Hepatocyte (in vitro differentiated cells): ENCODE measurements around the gene C16orf54. TPM values are rescaled to one million over a fixed set of nuclear protein-coding genes. Genes with fewer than 3 reads are reported as not detected.
A peak's percentile ranks its signal among the peaks of the same experiment; 100 is the strongest.
"Not testable (repeated sequence)": the region's sequence is repeated elsewhere in the genome, so short reads cannot be mapped to it uniquely, and the experiment has no call there.

Experiments
- DNase-seq: peaks from one replicate; pipeline ENCODE4 v3.0.0-alpha.2; 2016; ENCODE audit warnings: low spot score
- H2AFZ ChIP-seq: fragments of 200-600 bp; sonication (generic); 2 replicates; pipeline ENCODE4 v1.6.0; 2016; ENCODE audit warnings: antibody characterized with exemption, mild to moderate bottlenecking
- H3K27ac ChIP-seq: fragments of 200-600 bp; sonication (generic); 2 replicates; pipeline ENCODE4 v1.5.1; 2016; ENCODE audit warnings: mild to moderate bottlenecking
- H3K27me3 ChIP-seq: fragments of 200-600 bp; sonication (generic); 2 replicates; pipeline ENCODE4 v1.6.1; 2016
- H3K36me3 ChIP-seq: fragments of 200-600 bp; sonication (generic); replicated peaks from 2 replicates; pipeline ENCODE4 v1.5.1; 2016; ENCODE audit warnings: low read depth; ENCODE audit not compliant: insufficient read depth
- H3K4me1 ChIP-seq: fragments of 200-600 bp; sonication (generic); 2 replicates; pipeline ENCODE4 v1.5.1; 2016; ENCODE audit warnings: mild to moderate bottlenecking, moderate library complexity; ENCODE audit not compliant: insufficient read depth
- H3K4me2 ChIP-seq: fragments of 200-600 bp; sonication (generic); 2 replicates; pipeline ENCODE4 v1.6.0; 2016
- H3K4me3 ChIP-seq: fragments of 200-600 bp; sonication (generic); 2 replicates; pipeline ENCODE4 v1.5.1; 2016; ENCODE audit warnings: mild to moderate bottlenecking
- H3K79me2 ChIP-seq: fragments of 200-600 bp; sonication (generic); 2 replicates; pipeline ENCODE4 v1.6.0; 2017; ENCODE audit warnings: mild to moderate bottlenecking
- H3K9me2 ChIP-seq: fragments of 200-600 bp; sonication (generic); replicated peaks from 2 replicates; pipeline ENCODE4 v1.6.0; 2017; ENCODE audit warnings: mild to moderate bottlenecking; ENCODE audit not compliant: insufficient read depth
- H3K9me3 ChIP-seq: fragments of 200-600 bp; sonication (generic); 2 replicates; pipeline ENCODE4 v1.5.1; 2016; ENCODE audit warnings: low read depth, mild to moderate bottlenecking
- H4K20me1 ChIP-seq: fragments of 200-600 bp; sonication (generic); 2 replicates; pipeline ENCODE4 v1.6.0; 2016; ENCODE audit warnings: mild to moderate bottlenecking; ENCODE audit not compliant: insufficient read depth, poor library complexity, severe bottlenecking
- EZH2 ChIP-seq: fragments of 200-600 bp; sonication (generic); IDR thresholded peaks from 2 replicates; pipeline ENCODE4 v1.6.1; 2016; ENCODE audit warnings: antibody characterized with exemption, mild to moderate bottlenecking, borderline replicate concordance
- EZH2phosphoT487 ChIP-seq: fragments of 200-600 bp; sonication (generic); IDR thresholded peaks from one replicate; pipeline ENCODE4 v1.6.1; 2018; ENCODE audit warnings: antibody characterized with exemption, mild to moderate bottlenecking, low read depth, moderate library complexity; ENCODE audit not compliant: unreplicated experiment, severe bottlenecking
- WGBS: methylation state at CpG from one replicate; pipeline ENCODE4 v1.1.6; 2016; ENCODE audit warnings: low lambda C conversion rate; ENCODE audit errors: missing lambda C conversion rate; 5-methylcytosine and 5-hydroxymethylcytosine counted together
- polyA plus RNA-seq: library from polyadenylated mRNA; unstranded; fragments of >200 nt; fragmentation: Nextera tagmentation; extraction: Ambion mirVana; gene quantifications from 2 replicates; pipeline ENCODE4 v1.2.1, GENCODE V29; 2016
- total RNA-seq: library from RNA; depleted of rRNA; stranded (reverse); fragments of >200 nt; gene quantifications from 2 replicates; pipeline ENCODE4 v1.2.3, GENCODE V29; 2014
- TF ChIP-seq, protein P1 (sequence below): fragments of 200-600 bp; sonication (generic); IDR thresholded peaks from 2 replicates; pipeline ENCODE4 v1.5.1; 2016; ENCODE audit warnings: antibody characterized with exemption, mild to moderate bottlenecking; ENCODE audit not compliant: poor library complexity

Gene C16orf54
- total and polyA plus RNA-seq, 2 experiments from 2014 or later = 0.10 to 0.16 TPM

GRCh38 chr16:29756654-29757053 lies 10.9 kb upstream of the C16orf54 start:
- Histone ChIP-seq H2AFZ (no peak overlapping the region), H3K9me2 (no peaks in the 10 kb centered on the region), H3K9me3 (no peaks in the 10 kb centered on the region), H3K4me1 (peaks cover 27% of the 10 kb centered on the region), H3K4me2 (no peak overlapping the region), H3K4me3 (no peak overlapping the region), H4K20me1 (no peaks in the 10 kb centered on the region), H3K27ac (peak overlapping the region; percentile 58), H3K79me2 (no peaks in the 10 kb centered on the region), H3K27me3 (no peaks in the 10 kb centered on the region), H3K36me3 (no peaks in the 10 kb centered on the region)
- 50% methylated on average over 1 of the region's 1 CpG for WGBS
- peak; percentile 52 for DNase-seq
- no peak for TF ChIP-seq EZH2
- TF ChIP-seq, protein P1, sequence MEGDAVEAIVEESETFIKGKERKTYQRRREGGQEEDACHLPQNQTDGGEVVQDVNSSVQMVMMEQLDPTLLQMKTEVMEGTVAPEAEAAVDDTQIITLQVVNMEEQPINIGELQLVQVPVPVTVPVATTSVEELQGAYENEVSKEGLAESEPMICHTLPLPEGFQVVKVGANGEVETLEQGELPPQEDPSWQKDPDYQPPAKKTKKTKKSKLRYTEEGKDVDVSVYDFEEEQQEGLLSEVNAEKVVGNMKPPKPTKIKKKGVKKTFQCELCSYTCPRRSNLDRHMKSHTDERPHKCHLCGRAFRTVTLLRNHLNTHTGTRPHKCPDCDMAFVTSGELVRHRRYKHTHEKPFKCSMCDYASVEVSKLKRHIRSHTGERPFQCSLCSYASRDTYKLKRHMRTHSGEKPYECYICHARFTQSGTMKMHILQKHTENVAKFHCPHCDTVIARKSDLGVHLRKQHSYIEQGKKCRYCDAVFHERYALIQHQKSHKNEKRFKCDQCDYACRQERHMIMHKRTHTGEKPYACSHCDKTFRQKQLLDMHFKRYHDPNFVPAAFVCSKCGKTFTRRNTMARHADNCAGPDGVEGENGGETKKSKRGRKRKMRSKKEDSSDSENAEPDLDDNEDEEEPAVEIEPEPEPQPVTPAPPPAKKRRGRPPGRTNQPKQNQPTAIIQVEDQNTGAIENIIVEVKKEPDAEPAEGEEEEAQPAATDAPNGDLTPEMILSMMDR = no peak
- no peak for TF ChIP-seq EZH2phosphoT487

DNA sequence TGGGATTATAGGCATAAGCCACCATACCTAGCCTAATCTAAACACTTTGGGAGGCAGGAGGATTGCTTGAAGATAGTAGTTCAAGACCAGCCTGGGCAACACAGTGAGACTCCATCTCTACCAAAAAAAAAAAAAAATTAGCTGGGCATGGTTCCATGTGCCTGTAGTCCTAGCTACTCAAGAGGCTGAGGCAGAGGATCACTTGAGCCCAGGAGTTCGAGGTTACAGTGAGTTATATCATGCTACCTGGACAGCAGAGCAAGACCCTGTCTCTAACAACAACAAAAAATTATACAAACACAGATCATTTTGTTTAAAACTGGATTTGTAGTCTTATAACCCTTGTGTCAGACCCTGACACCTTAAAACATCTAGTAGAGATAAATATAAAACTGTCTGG lies 7.7 kb upstream of the C16orf54 start:
- Histone ChIP-seq H3K9me2 (no peaks in the 10 kb centered on the region), H4K20me1 (no peaks in the 10 kb centered on the region), H3K9me3 (no peaks in the 10 kb centered on the region), H3K27ac (no peak overlapping the region), H3K4me2 (no peak overlapping the region), H3K27me3 (no peaks in the 10 kb centered on the region), H3K4me1 (peaks cover 21% of the 10 kb centered on the region), H3K36me3 (no peaks in the 10 kb centered on the region), H3K79me2 (no peaks in the 10 kb centered on the region), H3K4me3 (no peak overlapping the region), H2AFZ (no peak overlapping the region)
- DNase-seq = no peak
- TF ChIP-seq, protein P1 = no peak
- no peak for TF ChIP-seq EZH2
- 87% methylated on average over 1 of the region's 1 CpG for WGBS

DNA sequence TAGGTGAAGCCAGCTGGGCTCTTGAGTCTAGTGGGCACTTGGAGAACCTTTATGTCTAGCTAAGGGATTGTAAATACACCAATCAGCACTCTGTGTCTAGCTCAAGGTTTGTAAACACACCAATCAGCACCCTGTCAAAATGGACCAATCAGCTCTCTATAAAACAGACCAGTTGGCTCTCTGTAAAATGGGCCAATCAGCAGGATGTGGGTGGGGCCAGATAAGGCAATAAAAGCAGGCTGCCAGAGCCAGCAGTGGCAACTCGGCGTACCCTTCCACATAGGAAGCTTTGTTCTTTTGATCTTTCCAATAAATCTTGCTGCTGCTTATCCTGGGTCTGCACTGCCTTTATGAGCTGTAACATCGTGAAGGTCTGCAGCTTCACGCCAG lies 3.0 kb upstream of the C16orf54 start:
- DNase-seq, H4K20me1 ChIP-seq, H3K4me2 ChIP-seq, H3K79me2 ChIP-seq, H2AFZ ChIP-seq, H3K4me3 ChIP-seq, H3K9me2 ChIP-seq, H3K27ac ChIP-seq, H3K36me3 ChIP-seq, H3K4me1 ChIP-seq, H3K27me3 ChIP-seq, H3K9me3 ChIP-seq: not testable (repeated sequence)
- 69% methylated on average over 4 of the region's 4 CpGs for WGBS

DNA sequence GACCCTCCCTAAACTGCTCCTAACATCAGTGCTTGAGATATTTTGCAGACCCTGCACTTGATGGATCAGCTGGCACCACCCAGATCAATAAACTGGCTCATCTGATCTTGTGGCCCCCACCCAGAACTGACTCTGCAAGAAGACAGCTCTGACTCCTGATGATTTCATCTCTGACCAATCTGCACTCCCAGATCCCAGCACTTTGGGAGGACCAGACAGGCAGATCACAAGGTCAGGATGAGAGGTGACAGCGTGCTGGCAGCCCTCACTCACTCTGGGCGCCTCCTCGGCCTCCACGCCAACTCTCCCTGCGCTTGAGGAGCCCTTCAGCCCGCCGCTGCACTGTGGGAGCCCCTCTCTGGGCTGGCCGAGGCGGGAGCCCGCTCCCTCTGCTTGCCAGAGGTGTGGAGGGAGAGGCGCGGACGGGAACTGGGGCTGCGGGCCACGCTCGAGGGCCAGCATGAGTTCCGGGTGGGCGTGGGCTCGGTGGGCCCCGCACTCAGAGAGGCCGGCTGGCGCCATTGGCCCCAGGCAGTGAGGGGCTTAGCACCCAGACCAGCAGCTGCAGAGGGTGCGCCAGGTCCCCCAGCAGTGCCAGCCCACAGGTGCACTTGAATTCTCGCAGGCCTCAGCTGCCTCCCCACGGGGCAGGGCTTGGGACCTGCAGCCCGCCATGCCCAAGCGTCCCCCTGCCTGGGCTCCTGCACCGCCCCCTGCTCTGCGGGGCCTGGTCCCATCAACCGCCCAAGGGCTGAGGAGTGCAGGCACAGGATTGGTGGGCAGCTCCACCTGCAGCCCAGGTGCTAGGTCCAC lies 2.4 kb upstream of the C16orf54 start:
- Histone ChIP-seq H3K27me3 (no peaks in the 10 kb centered on the region), H3K4me3 (no peak overlapping the region), H3K4me2 (no peak overlapping the region), H3K9me2 (no peaks in the 10 kb centered on the region), H4K20me1 (no peaks in the 10 kb centered on the region), H3K27ac (no peak overlapping the region), H3K4me1 (no peaks in the 10 kb centered on the region), H3K9me3 (no peaks in the 10 kb centered on the region), H2AFZ (no peak overlapping the region), H3K79me2 (no peaks in the 10 kb centered on the region), H3K36me3 (no peaks in the 10 kb centered on the region)
- DNase-seq = no peak
- WGBS = 96% methylated on average over 30 of the region's 30 CpGs
- TF ChIP-seq, protein P1 = no peak
- no peak for TF ChIP-seq EZH2
- TF ChIP-seq EZH2phosphoT487 = no peak

DNA sequence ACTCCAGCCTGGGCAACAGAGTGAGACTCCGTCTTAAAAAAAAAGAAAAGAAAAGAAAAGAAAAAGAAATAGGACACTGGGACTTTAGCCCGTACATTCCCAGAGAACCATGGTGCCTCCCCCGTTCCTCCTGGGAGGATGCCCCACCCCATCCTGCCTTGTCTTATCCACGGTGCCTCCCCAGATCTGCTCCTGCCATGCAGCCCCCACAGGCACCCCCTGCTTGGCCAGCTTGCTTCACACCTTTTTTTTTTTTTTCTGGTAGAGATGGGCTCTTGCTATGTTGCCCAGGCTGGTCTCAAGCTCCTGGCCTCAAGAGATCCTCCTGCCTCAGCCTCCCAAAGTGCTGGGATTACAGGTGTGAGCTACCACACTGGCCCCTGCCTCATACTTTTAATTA lies 728 bp upstream of the C16orf54 start:
- not testable (repeated sequence) for H3K9me2 ChIP-seq, DNase-seq, H3K36me3 ChIP-seq, H3K27me3 ChIP-seq, H3K4me1 ChIP-seq, H4K20me1 ChIP-seq, H3K4me2 ChIP-seq, H3K79me2 ChIP-seq, H2AFZ ChIP-seq, H3K4me3 ChIP-seq, H3K9me3 ChIP-seq, H3K27ac ChIP-seq
- 84% methylated on average over 4 of the region's 4 CpGs for WGBS
